Measurements from ENCODE around the gene KMO. TPM values are rescaled to one million over a fixed set of nuclear protein-coding genes. Genes with fewer than 3 reads are reported as not detected.

KMO gene
- total RNA-seq, 1 experiment from 2014 or later = not detected

GRCh38 chr1:241519308-241520079 is 12.7 kb upstream of the KMO start, which contains the start of gene FH (continued):
- TF ChIP-seq ESRRA (CRISPR knock-in tag; IDR thresholded peaks at IDR 0.05; ENCODE audit: borderline replicate concordance) = no peak
- TF ChIP-seq ZNF232 (CRISPR knock-in tag; IDR thresholded peaks at IDR 0.05) = no peak; the same call in 1 of the 2 replicates
- TF ChIP-seq USF1 (CRISPR knock-in tag; IDR thresholded peaks at IDR 0.05) = peak; percentile 18; the same call in 1 of the 2 replicates
- no peak for TF ChIP-seq ZNF121 (CRISPR knock-in tag; IDR thresholded peaks at IDR 0.05)
- TF ChIP-seq HMGA2 (CRISPR knock-in tag; IDR thresholded peaks at IDR 0.05) = no peak
- peak; percentile 58; the same call in 1 of the 2 replicates for TF ChIP-seq FOXK1 (CRISPR knock-in tag; IDR thresholded peaks at IDR 0.05)
- TF ChIP-seq E2F5 (CRISPR knock-in tag; IDR thresholded peaks at IDR 0.05) = peak; percentile 78; the same call in 1 of the 2 replicates
- no peak for TF ChIP-seq NR3C1 (CRISPR knock-in tag; conservative IDR thresholded peaks at IDR 0.05; ENCODE audit: low read depth)
- peak; percentile 74 for TF ChIP-seq NFYB (CRISPR knock-in tag; conservative IDR thresholded peaks at IDR 0.05; ENCODE audit: low read depth)
- TF ChIP-seq AR (CRISPR knock-in tag; IDR thresholded peaks at IDR 0.05) = no peak
- TF ChIP-seq MAX (CRISPR knock-in tag; IDR thresholded peaks at IDR 0.05) = peak; percentile 67
- TF ChIP-seq MYBL2 (CRISPR knock-in tag; IDR thresholded peaks at IDR 0.05) = peak; percentile 47; the same call in 1 of the 2 replicates
- no peak for TF ChIP-seq ZNF425 (CRISPR knock-in tag; conservative IDR thresholded peaks at IDR 0.05)
- peak; percentile 64; the same call in 1 of the 2 replicates for TF ChIP-seq TEAD1 (CRISPR knock-in tag; IDR thresholded peaks at IDR 0.05)
- no peak for TF ChIP-seq SOX15 (CRISPR knock-in tag; IDR thresholded peaks at IDR 0.05)
- no peak for TF ChIP-seq ZBTB43 (CRISPR knock-in tag; IDR thresholded peaks at IDR 0.05)
- TF ChIP-seq MXD4 (CRISPR knock-in tag; IDR thresholded peaks at IDR 0.05; ENCODE audit: borderline replicate concordance) = no peak
- TF ChIP-seq CTCF (IDR thresholded peaks at IDR 0.05) = no peak
- no peak for TF ChIP-seq ZNF671 (CRISPR knock-in tag; IDR thresholded peaks at IDR 0.05)
- no peak for TF ChIP-seq PRDM15 (CRISPR knock-in tag; IDR thresholded peaks at IDR 0.05)
- peak; percentile 36; the same call in 1 of the 2 replicates for TF ChIP-seq CREM (CRISPR knock-in tag; IDR thresholded peaks at IDR 0.05)
- TF ChIP-seq ZMAT4 (CRISPR knock-in tag; IDR thresholded peaks at IDR 0.05) = no peak
- TF ChIP-seq RELA (CRISPR knock-in tag; IDR thresholded peaks at IDR 0.05; ENCODE audit: borderline replicate concordance) = no peak; the same call in 1 of the 2 replicates

Measured in WTC11 (cell line).